ENCODE measurements around the gene CACHD1. TPM values are rescaled to one million over a fixed set of nuclear protein-coding genes. Genes with fewer than 3 reads are reported as not detected.

CACHD1 gene
- total RNA-seq, 1 donor from 2014 or later, result 32.0 TPM

GRCh38 chr1:64578270-64578973 is 108.5 kb downstream of the CACHD1 start:
- Histone ChIP-seq H3K4me3 (no peak overlapping the region), H3K27me3 (ENCODE audit: low read depth) (no peaks in the 10 kb centered on the region), H3K4me1 (no peaks in the 10 kb centered on the region), H3K27ac (no peak overlapping the region), H3K36me3 (no peaks in the 10 kb centered on the region), H3K9me3 (no peaks in the 10 kb centered on the region)
- intact Hi-C loops (cut with DNase I), result no loop called here
- peak in 1 of 2 donors; percentile 45 for ATAC-seq
- no peak for TF ChIP-seq CTCF (IDR thresholded peaks at IDR 0.05)
- no peak for DNase-seq

GRCh38 chr1:64579767-64580166 is 109.8 kb downstream of the CACHD1 start:
- Histone ChIP-seq H3K4me3 (no peak overlapping the region), H3K36me3 (no peaks in the 10 kb centered on the region), H3K4me1 (no peaks in the 10 kb centered on the region), H3K27ac (no peak overlapping the region), H3K9me3 (no peaks in the 10 kb centered on the region), H3K27me3 (ENCODE audit: low read depth) (no peaks in the 10 kb centered on the region)
- ATAC-seq (no peak), DNase-seq (no peak)
- intact Hi-C loops (cut with DNase I), result no loop called here
- no peak for TF ChIP-seq CTCF (IDR thresholded peaks at IDR 0.05)

- DNase-seq (no peak), ATAC-seq (no peak)
- intact Hi-C loops (cut with DNase I), result no loop called here
- no peak for TF ChIP-seq CTCF (IDR thresholded peaks at IDR 0.05)
- H3K27ac ChIP-seq, result no peak overlapping the region
- H3K36me3 ChIP-seq, result no peaks in the 10 kb centered on the region
- no peaks in the 10 kb centered on the region for H3K9me3 ChIP-seq
- H3K27me3 ChIP-seq (ENCODE audit: low read depth), result no peaks in the 10 kb centered on the region
- no peaks in the 10 kb centered on the region for H3K4me1 ChIP-seq
- no peak overlapping the region for H3K4me3 ChIP-seq
Measured at GRCh38 chr1:64581135-64581842, 111.4 kb downstream of the CACHD1 start.

- ATAC-seq, result no peak
- H3K27ac ChIP-seq, result no peak overlapping the region
- intact Hi-C loops (cut with DNase I), result no loop called here
- no peaks in the 10 kb centered on the region for H3K4me1 ChIP-seq
- no peak for TF ChIP-seq CTCF (IDR thresholded peaks at IDR 0.05)
- H3K9me3 ChIP-seq, result no peaks in the 10 kb centered on the region
- H3K36me3 ChIP-seq, result no peaks in the 10 kb centered on the region
- no peak for DNase-seq
- no peaks in the 10 kb centered on the region for H3K27me3 ChIP-seq (ENCODE audit: low read depth)
- no peak overlapping the region for H3K4me3 ChIP-seq
Measured at GRCh38 chr1:64581843-64582185, 111.9 kb downstream of the CACHD1 start.

- H3K4me3 ChIP-seq, result no peak overlapping the region
- no peaks in the 10 kb centered on the region for H3K9me3 ChIP-seq
- intact Hi-C loops (cut with DNase I), result no loop called here
- no peaks in the 10 kb centered on the region for H3K4me1 ChIP-seq
- DNase-seq, result no peak
- no peak for TF ChIP-seq CTCF (IDR thresholded peaks at IDR 0.05)
- no peaks in the 10 kb centered on the region for H3K27me3 ChIP-seq (ENCODE audit: low read depth)
- H3K36me3 ChIP-seq, result no peaks in the 10 kb centered on the region
- H3K27ac ChIP-seq, result no peak overlapping the region
- ATAC-seq, result no peak
Measured at GRCh38 chr1:64584479-64584878, 114.5 kb downstream of the CACHD1 start.
